ENCODE results near the gene ATRNL1.
"Not testable (repeated sequence)": the region's sequence is repeated elsewhere in the genome, so short reads cannot be mapped to it uniquely, and the experiment has no call there.

The ATRNL1 gene

GRCh38 chr10:115802911-115803310, 709.7 kb downstream of the ATRNL1 start:
- no peak for DNase-seq
- no peaks in the 10 kb centered on the region for H3K27me3 ChIP-seq
- H3K36me3 ChIP-seq: no peaks in the 10 kb centered on the region
- no peak overlapping the region for H3K4me3 ChIP-seq (ENCODE audit: low read depth, low read length)
- TF ChIP-seq CTCF (IDR thresholded peaks at IDR 0.05; ENCODE audit: low read depth, low read length): no peak
- no peaks in the 10 kb centered on the region for H3K4me1 ChIP-seq
- H3K9me3 ChIP-seq: no peaks in the 10 kb centered on the region

DNA sequence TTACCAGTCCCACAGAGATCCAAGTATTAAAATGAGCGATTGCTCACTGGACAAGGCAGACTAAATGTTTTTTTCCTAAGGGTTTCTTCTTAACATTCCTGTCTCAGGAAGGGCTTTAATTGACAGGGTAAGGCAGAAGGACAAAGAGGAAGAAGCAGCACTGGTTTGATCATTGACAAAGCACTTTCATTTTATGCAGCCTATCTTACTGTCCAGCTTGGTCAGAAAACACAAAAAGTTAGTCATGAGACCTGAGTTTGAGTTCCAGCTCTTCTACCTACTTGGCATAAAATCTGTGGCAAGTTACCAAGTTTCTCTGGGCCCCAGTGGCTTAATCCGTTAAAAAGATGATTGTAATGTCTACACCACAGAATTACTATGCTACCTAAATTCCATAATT, 721.4 kb downstream of the ATRNL1 start:
- no peak for DNase-seq
- H3K27me3 ChIP-seq: no peaks in the 10 kb centered on the region
- no peaks in the 10 kb centered on the region for H3K9me3 ChIP-seq
- TF ChIP-seq CTCF (IDR thresholded peaks at IDR 0.05; ENCODE audit: low read depth, low read length): no peak
- H3K4me1 ChIP-seq: no peaks in the 10 kb centered on the region
- no peak overlapping the region for H3K4me3 ChIP-seq (ENCODE audit: low read depth, low read length)
- H3K36me3 ChIP-seq: no peaks in the 10 kb centered on the region

DNA sequence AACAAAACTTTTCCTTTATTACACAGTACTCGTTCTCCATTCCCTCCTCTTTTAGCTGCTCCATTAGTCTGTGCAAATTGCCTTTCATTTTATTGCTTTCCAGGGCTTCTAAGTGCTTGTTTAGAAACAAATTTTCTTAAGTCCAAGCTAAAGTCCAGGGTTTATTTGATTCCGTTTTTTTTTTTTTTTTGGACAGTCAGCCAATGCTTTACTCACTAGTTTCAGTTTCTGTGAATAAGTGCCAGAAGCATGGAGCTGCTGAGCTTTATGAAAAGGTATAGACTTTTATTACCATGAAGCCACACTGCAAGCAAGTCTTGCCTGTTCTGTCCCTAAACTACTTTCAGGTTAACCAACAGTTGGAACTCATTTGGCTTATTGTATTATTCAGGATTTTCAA, 724.8 kb downstream of the ATRNL1 start:
- DNase-seq: no peak

GRCh38 chr10:115826396-115826795, 733.2 kb downstream of the ATRNL1 start:
- DNase-seq: no peak
- no peak for TF ChIP-seq CTCF (IDR thresholded peaks at IDR 0.05; ENCODE audit: low read depth, low read length)
- Histone ChIP-seq H3K9me3 (no peaks in the 10 kb centered on the region), H3K36me3 (no peaks in the 10 kb centered on the region), H3K27me3 (no peaks in the 10 kb centered on the region), H3K4me3 (ENCODE audit: low read depth, low read length) (no peak overlapping the region), H3K4me1 (no peaks in the 10 kb centered on the region)

More for the DNA sequence above, 724.8 kb downstream of the ATRNL1 start:
- H3K36me3 ChIP-seq: no peaks in the 10 kb centered on the region
- no peaks in the 10 kb centered on the region for H3K4me1 ChIP-seq
- H3K4me3 ChIP-seq (ENCODE audit: low read depth, low read length): no peak overlapping the region
- TF ChIP-seq CTCF (IDR thresholded peaks at IDR 0.05; ENCODE audit: low read depth, low read length): no peak
- H3K9me3 ChIP-seq: no peaks in the 10 kb centered on the region
- H3K27me3 ChIP-seq: no peaks in the 10 kb centered on the region

DNA sequence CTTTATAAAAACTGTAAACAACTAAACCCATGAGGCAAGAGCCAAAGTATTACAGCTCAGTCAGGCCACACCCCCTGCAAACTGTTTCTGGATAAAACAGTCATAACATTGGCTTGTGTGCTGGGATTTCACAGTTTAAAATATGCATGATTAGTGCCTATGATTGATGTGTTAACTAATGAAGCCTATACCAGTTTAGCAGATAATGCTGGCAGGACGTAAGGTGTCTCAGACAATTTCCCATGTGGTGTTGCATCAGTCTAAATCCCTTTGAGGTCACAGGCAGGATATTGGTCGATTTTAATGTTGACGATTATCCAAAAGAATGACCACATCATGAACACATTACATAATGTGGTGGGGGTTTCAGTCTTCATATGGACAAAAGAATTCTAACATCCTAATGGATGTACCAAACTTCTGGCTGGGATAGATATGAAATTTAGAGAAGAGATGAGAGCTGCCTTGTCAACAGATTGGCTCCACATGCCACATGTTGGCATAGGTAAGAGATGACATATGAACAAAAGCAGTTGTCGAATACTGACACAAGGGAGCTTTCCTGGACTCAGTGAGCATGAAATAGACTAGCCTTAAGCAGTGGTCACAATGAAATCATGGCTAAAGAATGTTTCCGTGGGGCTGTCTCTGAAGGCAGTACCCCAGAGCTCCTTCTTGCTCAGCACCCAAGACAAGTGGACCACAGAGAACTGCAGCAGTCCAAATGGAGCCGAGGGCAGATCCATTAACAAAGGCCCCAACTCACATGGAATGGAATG, 734.3 kb downstream of the ATRNL1 start:
- H3K4me1 ChIP-seq: no peaks in the 10 kb centered on the region
- DNase-seq: no peak
- H3K9me3 ChIP-seq: no peaks in the 10 kb centered on the region
- H3K27me3 ChIP-seq: no peaks in the 10 kb centered on the region
- no peaks in the 10 kb centered on the region for H3K36me3 ChIP-seq
- TF ChIP-seq CTCF (IDR thresholded peaks at IDR 0.05; ENCODE audit: low read depth, low read length): no peak
- no peak overlapping the region for H3K4me3 ChIP-seq (ENCODE audit: low read depth, low read length)

- H3K27me3 ChIP-seq; H3K4me3 ChIP-seq (ENCODE audit: low read depth, low read length); H3K36me3 ChIP-seq; H3K4me1 ChIP-seq; H3K9me3 ChIP-seq; DNase-seq: not testable (repeated sequence)
Measured at GRCh38 chr10:115828182-115828581, 735.0 kb downstream of the ATRNL1 start.

All from BE2C (cell line).